MM.1S (cell line): ENCODE data around the gene YAF2.

Experiments used
- DNase-seq: peaks from one replicate; pipeline ENCODE4 v3.0.0-alpha.2; 2015
- H2AFZ ChIP-seq: fragments of 300-600 bp; sonication (generic); 2 replicates; pipeline ENCODE4 v1.6.0; 2016; ENCODE audit warnings: antibody characterized with exemption, low read length
- H3F3A ChIP-seq: fragments of 300-600 bp; sonication (generic); 2 replicates; pipeline ENCODE4 v1.6.1; 2016; ENCODE audit warnings: mild to moderate bottlenecking, antibody characterized with exemption, low read length, moderate library complexity, mixed read lengths; ENCODE audit not compliant: insufficient read depth
- H3K27ac ChIP-seq: fragments of 300-600 bp; sonication (generic); 2 replicates; pipeline ENCODE4 v1.5.1; 2016; ENCODE audit warnings: mild to moderate bottlenecking, low read length
- H3K27me3 ChIP-seq: fragments of 300-600 bp; sonication (generic); replicated peaks from 2 replicates; pipeline ENCODE4 v1.6.0; 2016; ENCODE audit warnings: low read length; ENCODE audit not compliant: insufficient read depth
- H3K36me3 ChIP-seq: fragments of 300-600 bp; sonication (generic); replicated peaks from 2 replicates; pipeline ENCODE4 v1.6.1; 2016; ENCODE audit warnings: mild to moderate bottlenecking, low read length, mixed read lengths; ENCODE audit not compliant: insufficient read depth
- H3K4me1 ChIP-seq: fragments of 300-600 bp; sonication (generic); 2 replicates; pipeline ENCODE4 v1.6.1; 2016; ENCODE audit warnings: low read length, mixed read lengths
- H3K4me2 ChIP-seq: fragments of 300-600 bp; sonication (generic); 2 replicates; pipeline ENCODE4 v1.6.0; 2016; ENCODE audit warnings: low read depth, low read length
- H3K4me3 ChIP-seq: fragments of 300-600 bp; sonication (generic); 2 replicates; pipeline ENCODE4 v1.5.1; 2016; ENCODE audit warnings: low read length, mixed read lengths
- H3K79me2 ChIP-seq: fragments of 300-600 bp; sonication (generic); 2 replicates; pipeline ENCODE4 v1.6.1; 2016; ENCODE audit warnings: mixed run types, low read length, mixed read lengths
- H3K9ac ChIP-seq: fragments of 300-600 bp; sonication (generic); 2 replicates; pipeline ENCODE4 v1.6.1; 2016; ENCODE audit warnings: low read length, mixed read lengths
- H3K9me2 ChIP-seq: fragments of 300-600 bp; sonication (generic); replicated peaks from 2 replicates; pipeline ENCODE4 v1.6.1; 2016; ENCODE audit warnings: mild to moderate bottlenecking, low read length, mixed read lengths; ENCODE audit not compliant: insufficient read depth
- H3K9me3 ChIP-seq: fragments of 300-600 bp; sonication (generic); replicated peaks from 2 replicates; pipeline ENCODE4 v1.6.1; 2016; ENCODE audit warnings: mild to moderate bottlenecking, low read length, mixed read lengths; ENCODE audit not compliant: insufficient read depth
- H4K20me1 ChIP-seq: fragments of 300-600 bp; sonication (generic); 2 replicates; pipeline ENCODE4 v1.6.1; 2016; ENCODE audit warnings: mild to moderate bottlenecking, low read length, moderate library complexity, mixed read lengths; ENCODE audit not compliant: insufficient read depth
- EZH2 ChIP-seq: fragments of 300-600 bp; sonication (generic); optimal IDR thresholded peaks from 2 replicates; pipeline ENCODE3; 2017; ENCODE audit warnings: low read depth, mild to moderate bottlenecking, antibody characterized with exemption, low read length, mixed read lengths
- EZH2phosphoT487 ChIP-seq: fragments of 300-600 bp; sonication (generic); IDR thresholded peaks from 2 replicates; pipeline ENCODE4 v1.6.1; 2018; ENCODE audit warnings: antibody characterized with exemption, low read length
- TF ChIP-seq, protein P1 (sequence below): fragments of 300-600 bp; sonication (generic); IDR thresholded peaks from 2 replicates; pipeline ENCODE4 v1.5.1; 2016; ENCODE audit warnings: antibody characterized with exemption, low read length, mixed read lengths

Gene YAF2

DNA sequence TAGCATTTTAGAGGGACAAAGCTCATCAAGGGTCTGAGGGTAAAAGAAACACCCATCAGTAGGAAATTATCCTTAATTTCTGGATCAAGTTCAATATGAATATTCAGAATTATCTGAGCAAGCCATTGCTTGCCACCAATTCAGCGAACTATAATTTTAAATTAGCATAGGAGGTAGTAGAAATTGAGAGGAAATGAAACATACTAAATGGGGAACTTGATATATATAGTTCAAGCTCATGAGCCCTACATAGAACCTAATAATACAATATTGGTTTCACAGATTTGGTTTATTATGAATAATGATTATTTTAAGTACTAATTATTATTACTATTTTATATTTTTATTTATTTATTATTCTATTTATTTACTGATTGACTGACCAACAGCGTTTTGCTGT, 51.3 kb downstream of the YAF2 start:
- DNase-seq = no peak
- no peaks in the 10 kb centered on the region for H3K4me1 ChIP-seq
- no peaks in the 10 kb centered on the region for H3K9me3 ChIP-seq
- no peaks in the 10 kb centered on the region for H3K27me3 ChIP-seq
- no peak overlapping the region for H3K9ac ChIP-seq
- H3F3A ChIP-seq = no peaks in the 10 kb centered on the region
- no peak overlapping the region for H3K27ac ChIP-seq
- H2AFZ ChIP-seq = no peak overlapping the region
- no peak overlapping the region for H3K4me3 ChIP-seq
- TF ChIP-seq, protein P1, sequence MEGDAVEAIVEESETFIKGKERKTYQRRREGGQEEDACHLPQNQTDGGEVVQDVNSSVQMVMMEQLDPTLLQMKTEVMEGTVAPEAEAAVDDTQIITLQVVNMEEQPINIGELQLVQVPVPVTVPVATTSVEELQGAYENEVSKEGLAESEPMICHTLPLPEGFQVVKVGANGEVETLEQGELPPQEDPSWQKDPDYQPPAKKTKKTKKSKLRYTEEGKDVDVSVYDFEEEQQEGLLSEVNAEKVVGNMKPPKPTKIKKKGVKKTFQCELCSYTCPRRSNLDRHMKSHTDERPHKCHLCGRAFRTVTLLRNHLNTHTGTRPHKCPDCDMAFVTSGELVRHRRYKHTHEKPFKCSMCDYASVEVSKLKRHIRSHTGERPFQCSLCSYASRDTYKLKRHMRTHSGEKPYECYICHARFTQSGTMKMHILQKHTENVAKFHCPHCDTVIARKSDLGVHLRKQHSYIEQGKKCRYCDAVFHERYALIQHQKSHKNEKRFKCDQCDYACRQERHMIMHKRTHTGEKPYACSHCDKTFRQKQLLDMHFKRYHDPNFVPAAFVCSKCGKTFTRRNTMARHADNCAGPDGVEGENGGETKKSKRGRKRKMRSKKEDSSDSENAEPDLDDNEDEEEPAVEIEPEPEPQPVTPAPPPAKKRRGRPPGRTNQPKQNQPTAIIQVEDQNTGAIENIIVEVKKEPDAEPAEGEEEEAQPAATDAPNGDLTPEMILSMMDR = no peak
- TF ChIP-seq EZH2 = no peak
- TF ChIP-seq EZH2phosphoT487 = no peak
- no peaks in the 10 kb centered on the region for H3K79me2 ChIP-seq
- H3K4me2 ChIP-seq = no peak overlapping the region
- no peaks in the 10 kb centered on the region for H3K36me3 ChIP-seq
- H3K9me2 ChIP-seq = no peaks in the 10 kb centered on the region
- H4K20me1 ChIP-seq = no peaks in the 10 kb centered on the region

DNA sequence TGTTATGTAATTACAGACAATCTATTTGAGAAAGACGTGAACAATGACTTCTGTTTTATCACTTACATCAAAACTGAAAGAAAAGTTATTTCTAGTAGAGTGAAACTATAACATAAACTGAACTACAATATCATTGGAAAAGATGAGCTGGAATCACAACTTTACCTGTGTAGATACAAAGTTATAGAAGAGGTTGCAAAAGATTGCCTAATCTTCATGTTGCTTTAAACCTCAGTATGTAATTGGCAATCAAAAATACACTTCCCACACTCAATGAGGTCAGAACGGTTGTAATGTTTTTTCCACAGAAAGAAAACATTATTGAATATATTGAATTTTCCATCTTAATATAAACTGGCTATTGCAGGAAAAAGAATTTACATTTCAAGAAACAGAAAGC, 55.7 kb downstream of the YAF2 start:
- no peak overlapping the region for H2AFZ ChIP-seq
- H3K79me2 ChIP-seq = no peaks in the 10 kb centered on the region
- H3K36me3 ChIP-seq = no peaks in the 10 kb centered on the region
- H3F3A ChIP-seq = no peaks in the 10 kb centered on the region
- TF ChIP-seq EZH2 (no peak), EZH2phosphoT487 (no peak)
- TF ChIP-seq, protein P1 = no peak
- H3K9me2 ChIP-seq = no peaks in the 10 kb centered on the region
- no peak overlapping the region for H3K27ac ChIP-seq
- no peaks in the 10 kb centered on the region for H3K4me1 ChIP-seq
- H4K20me1 ChIP-seq = no peaks in the 10 kb centered on the region
- H3K27me3 ChIP-seq = no peaks in the 10 kb centered on the region
- no peak overlapping the region for H3K9ac ChIP-seq
- DNase-seq = no peak
- H3K9me3 ChIP-seq = no peaks in the 10 kb centered on the region
- no peak overlapping the region for H3K4me3 ChIP-seq
- no peak overlapping the region for H3K4me2 ChIP-seq

DNA sequence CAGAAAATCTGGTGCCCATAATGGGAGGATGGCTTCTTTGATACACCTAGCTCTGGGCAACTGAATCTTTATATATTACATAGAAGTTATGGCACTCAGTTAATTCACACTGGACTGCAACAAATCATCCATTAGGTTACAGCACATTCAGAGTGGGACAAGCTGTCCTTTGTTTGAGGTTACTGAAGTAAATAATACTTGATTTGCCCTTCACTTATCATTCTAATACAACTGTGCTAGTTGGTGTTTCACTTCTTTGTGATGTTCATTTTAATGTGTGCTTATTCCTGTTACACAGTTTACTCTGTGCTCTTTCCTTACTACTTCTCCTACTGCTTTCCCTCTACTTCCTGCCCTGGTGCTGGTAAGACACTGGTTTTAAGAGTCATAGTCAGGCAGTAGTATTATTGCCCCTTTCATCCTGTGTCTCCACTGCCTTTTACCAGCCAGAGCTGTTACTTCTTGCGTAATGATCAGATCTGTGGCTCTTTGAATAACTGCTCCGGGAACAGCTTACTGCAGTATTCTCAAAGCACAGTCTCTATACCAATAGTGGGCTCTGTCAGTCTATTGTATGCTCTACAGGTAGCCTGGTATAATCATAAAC, 57.0 kb downstream of the YAF2 start:
- H3K4me2 ChIP-seq = no peak overlapping the region
- no peaks in the 10 kb centered on the region for H3K79me2 ChIP-seq
- H3K9me3 ChIP-seq = no peaks in the 10 kb centered on the region
- H3F3A ChIP-seq = no peaks in the 10 kb centered on the region
- no peak overlapping the region for H3K27ac ChIP-seq
- H3K4me3 ChIP-seq = no peak overlapping the region
- H3K9me2 ChIP-seq = no peaks in the 10 kb centered on the region
- H4K20me1 ChIP-seq = no peaks in the 10 kb centered on the region
- H3K27me3 ChIP-seq = no peaks in the 10 kb centered on the region
- H3K4me1 ChIP-seq = no peaks in the 10 kb centered on the region
- H2AFZ ChIP-seq = no peak overlapping the region
- no peaks in the 10 kb centered on the region for H3K36me3 ChIP-seq
- no peak overlapping the region for H3K9ac ChIP-seq
- no peak for DNase-seq
- no peak for TF ChIP-seq EZH2phosphoT487
- TF ChIP-seq EZH2 = no peak
- TF ChIP-seq, protein P1 = no peak
